NCI-H2196 treated with DMSO at 0.1 percent for 48 hours (cell line): Measurements from ENCODE around the gene ZCRB1.
"Not testable (repeated sequence)": the region's sequence is repeated elsewhere in the genome, so short reads cannot be mapped to it uniquely, and the experiment has no call there.

Experiments used
- DNase-seq: peaks from one replicate; lab custom pipeline; 2025; ENCODE audit not compliant: unreplicated experiment; lab: John Stamatoyannopoulos, UW

ZCRB1 gene, protein sequence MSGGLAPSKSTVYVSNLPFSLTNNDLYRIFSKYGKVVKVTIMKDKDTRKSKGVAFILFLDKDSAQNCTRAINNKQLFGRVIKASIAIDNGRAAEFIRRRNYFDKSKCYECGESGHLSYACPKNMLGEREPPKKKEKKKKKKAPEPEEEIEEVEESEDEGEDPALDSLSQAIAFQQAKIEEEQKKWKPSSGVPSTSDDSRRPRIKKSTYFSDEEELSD

DNA sequence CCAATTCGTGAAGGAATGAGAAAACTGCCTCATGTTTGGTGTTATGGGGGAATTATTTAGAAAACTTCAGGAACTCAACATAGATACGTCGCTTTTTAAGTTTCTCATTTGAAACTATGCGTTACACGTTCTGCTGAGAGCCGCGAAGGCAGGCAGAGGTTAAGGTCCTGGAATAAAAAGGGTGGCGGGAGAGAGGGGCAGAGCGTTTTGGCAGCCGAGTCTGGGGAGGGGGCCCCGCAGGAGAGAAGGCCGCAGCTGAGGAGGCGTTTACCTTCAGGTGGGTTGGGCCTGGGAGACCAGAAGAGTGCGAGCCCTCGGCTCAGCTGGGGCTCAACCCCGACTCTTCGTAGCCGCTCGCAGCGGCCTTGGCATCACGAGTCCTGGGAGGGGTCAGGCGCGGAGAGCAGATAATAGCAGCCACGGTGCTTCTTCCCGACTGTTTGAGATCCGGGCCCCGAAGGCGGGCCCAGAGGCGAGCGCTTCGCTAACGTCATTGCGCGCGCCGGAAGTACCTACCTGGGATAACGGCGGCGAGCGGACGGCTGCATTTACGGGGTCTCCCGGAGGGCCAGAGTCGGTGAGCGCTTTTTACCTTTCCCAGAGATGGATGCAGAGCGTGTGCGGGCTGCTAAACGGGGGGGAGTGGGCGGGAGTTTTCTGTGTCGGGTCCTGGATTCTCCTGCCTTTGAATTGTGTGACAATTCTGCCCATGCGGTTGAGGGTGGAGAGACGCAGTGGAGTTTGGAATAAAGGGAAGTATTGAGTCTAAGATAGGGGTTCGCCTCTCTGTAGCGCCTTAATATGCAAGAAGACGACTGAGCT is at the start of gene ZCRB1, which contains the start of gene PPHLN1:
TSS of gene ZCRB1 (minus strand) at position 442 of the 822 bp plus-strand sequence. CDS start 1,992 bp downstream, outside the sequence.
TSS of gene PPHLN1 (plus strand) at position 515 of the 822 bp plus-strand sequence. CDS start 9,736 bp downstream, outside the sequence.
- DNase-seq: peak; percentile 62

- no peak for DNase-seq
Observed at GRCh38 chr12:42373669-42374068, 47.8 kb upstream of the ZCRB1 start.

GRCh38 chr12:42372154-42372791 is 46.4 kb upstream of the ZCRB1 start:
- peak; percentile 26 for DNase-seq

- DNase-seq: no peak
Observed at GRCh38 chr12:42370013-42370412, 44.1 kb upstream of the ZCRB1 start.

DNA sequence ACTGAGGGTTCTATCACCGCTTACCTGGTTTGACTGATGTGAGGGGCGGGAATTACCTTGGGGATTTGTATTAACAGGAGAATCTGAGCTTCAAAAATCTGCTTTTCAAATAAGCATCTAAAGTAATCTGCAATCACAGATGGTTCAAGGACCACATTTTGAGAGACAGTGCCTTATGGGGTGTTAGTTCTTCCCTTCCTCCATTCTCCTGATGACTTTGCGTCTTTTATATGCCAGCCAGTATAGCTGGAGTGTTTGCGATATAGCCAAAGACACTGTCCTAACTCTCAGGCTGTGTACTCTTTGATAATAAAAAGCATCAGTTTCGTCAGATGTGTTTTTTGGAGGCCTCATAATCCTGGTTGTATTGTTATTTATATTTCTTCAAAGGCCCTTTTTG is 39.6 kb upstream of the ZCRB1 start:
- no peak for DNase-seq

DNA sequence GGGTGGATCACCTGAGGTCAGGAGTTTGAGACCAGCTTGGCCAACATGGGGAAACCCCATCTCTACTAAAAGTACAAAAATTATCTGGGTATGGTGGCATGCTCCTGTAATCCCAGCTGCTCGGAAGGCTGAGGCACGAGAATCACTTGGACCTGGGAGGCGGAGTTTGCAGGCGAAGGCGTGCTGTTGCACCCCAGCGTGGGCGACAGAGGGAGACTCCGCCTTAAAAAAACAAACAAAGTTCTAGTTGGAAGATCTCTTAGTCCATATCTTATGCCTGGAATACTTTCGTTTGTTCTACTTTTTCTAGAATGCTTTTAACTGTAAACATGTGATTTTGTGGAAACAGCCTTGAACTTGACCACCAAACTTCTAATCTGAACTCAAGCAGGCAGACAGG is 38.8 kb upstream of the ZCRB1 start:
- no peak for DNase-seq

GRCh38 chr12:42362647-42363260 is 36.9 kb upstream of the ZCRB1 start:
- DNase-seq: no peak

DNA sequence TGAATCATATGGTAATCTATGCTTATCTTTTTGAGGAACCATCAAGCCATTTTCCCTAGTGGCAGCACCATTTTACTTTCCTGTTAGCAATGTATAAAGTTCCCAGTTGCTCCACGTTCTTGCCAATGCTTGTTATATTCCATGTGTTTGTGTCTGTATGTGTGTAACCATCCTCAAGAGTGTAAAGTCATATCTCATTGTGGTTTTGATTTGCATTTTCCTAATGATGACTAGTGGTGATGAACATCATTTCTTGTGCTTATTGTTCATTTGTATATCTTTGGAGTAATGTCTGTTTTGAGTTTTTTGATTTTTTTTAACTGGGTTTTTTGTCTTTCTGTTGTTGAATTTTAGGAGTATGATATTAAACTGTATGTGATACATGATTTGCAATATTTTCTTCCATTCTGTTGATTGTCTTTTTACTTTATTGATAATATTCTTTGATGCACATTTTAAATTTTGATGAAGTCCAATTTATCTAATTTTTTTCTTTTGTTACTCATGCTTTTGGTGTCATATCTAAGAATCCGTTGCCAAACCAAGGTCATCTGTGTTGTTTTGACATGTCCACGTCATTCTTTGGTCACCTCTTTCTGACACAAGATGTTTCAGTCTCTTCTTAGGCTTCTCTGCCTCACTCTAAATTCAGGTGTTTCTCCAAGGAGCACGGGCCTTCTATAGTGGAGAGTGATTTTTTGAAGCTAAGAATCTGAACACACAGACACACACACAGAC is 36.2 kb upstream of the ZCRB1 start:
- no peak for DNase-seq

DNA sequence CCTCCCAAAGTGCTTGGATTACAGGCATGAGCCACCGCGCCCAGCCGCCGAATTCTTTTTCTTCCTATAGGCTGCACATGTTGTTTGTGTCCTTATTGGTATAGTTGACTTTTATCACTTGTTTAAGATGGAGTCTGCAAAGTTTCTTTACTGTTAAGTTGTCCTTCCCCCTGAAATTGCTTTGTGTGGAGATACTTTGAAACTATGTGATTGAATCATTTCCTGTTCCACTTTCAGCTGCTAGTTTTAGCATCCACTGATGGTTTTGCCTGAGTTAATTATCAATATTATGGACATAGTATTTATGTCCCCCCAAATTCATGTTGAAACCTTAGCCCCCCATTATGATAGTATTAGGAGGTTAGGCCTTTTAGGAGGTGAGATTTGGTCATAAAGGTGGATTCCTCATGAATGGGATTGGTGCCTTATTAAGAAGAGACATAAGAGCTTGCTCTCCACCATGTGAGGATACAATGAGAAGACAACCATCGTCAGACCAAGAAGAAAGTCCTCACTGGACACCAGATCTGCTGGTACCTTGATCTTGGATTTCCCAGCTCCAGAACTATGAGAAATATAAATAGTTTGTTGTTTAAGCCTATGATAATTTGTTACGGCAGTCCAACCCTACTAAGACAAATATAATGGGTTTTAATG is 35.0 kb upstream of the ZCRB1 start:
- no peak for DNase-seq

GRCh38 chr12:42356344-42356743 is 30.4 kb upstream of the ZCRB1 start:
- DNase-seq: no peak

- not testable (repeated sequence) for DNase-seq
Observed at GRCh38 chr12:42350021-42350407, 24.1 kb upstream of the ZCRB1 start.

DNA sequence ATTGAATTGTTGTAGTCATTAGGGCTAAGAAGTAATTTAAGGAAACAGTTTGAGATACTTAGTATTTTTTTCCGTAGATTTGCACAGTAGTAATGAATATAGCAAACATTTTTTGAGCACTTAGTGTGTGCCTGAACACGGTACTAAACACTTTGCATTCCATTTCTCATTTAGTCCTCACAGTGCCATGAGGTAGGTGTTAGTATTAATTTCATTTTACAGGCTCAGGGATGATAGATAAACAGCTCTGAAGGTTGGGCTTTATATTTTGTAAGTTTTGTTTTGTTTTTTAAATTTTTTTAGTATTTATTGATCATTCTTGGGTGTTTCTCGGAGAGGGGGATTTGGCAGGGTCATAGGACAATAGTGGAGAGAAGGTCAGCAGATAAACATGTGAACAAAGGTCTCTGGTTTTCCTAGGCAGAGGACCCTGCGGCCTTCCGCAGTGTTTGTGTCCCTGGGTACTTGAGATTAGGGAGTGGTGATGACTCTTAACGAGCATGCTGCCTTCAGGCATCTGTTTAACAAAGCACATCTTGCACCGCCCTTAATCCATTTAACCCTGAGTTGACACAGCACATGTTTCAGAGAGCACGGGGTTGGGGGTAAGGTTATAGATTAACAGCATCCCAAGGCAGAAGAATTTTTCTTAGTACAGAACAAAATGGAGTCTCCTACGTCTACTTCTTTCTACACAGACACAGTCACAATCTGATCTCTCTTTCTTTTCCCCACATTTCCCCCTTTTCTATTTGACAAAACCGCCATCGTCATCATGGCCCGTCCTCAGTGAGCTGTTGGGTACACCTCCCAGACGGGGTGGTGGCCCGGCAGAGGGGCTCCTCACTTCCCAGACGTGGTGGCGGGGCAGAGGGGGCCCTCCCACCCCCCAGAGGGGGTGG is 23.5 kb upstream of the ZCRB1 start:
- DNase-seq: not testable (repeated sequence)

GRCh38 chr12:42346403-42347002 is 20.6 kb upstream of the ZCRB1 start:
- no peak for DNase-seq

- no peak for DNase-seq
Observed at GRCh38 chr12:42343721-42344120, 17.8 kb upstream of the ZCRB1 start.

GRCh38 chr12:42342028-42342427 is 16.1 kb upstream of the ZCRB1 start:
- DNase-seq: no peak

GRCh38 chr12:42338280-42338679 is 12.4 kb upstream of the ZCRB1 start:
- no peak for DNase-seq

DNA sequence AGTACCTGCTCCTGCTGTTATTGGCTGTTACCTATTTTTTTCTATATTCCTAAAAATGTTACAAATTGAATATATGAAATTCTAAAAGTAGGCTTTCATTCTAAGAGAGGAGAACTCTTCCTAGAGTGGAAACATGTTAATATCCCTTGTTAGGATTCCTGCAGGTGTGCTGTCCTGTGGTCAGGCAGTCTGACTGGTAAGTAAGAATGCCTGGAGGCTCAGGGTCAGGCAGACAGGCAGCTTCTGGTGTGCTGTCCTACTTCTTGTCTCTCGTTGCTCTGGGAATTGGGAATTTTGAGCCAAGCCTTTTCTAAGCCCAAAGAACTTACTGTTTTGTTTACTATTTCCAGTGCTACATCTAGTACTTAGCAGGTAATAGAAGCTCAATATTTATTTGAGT is 10.4 kb upstream of the ZCRB1 start:
- no peak for DNase-seq

DNA sequence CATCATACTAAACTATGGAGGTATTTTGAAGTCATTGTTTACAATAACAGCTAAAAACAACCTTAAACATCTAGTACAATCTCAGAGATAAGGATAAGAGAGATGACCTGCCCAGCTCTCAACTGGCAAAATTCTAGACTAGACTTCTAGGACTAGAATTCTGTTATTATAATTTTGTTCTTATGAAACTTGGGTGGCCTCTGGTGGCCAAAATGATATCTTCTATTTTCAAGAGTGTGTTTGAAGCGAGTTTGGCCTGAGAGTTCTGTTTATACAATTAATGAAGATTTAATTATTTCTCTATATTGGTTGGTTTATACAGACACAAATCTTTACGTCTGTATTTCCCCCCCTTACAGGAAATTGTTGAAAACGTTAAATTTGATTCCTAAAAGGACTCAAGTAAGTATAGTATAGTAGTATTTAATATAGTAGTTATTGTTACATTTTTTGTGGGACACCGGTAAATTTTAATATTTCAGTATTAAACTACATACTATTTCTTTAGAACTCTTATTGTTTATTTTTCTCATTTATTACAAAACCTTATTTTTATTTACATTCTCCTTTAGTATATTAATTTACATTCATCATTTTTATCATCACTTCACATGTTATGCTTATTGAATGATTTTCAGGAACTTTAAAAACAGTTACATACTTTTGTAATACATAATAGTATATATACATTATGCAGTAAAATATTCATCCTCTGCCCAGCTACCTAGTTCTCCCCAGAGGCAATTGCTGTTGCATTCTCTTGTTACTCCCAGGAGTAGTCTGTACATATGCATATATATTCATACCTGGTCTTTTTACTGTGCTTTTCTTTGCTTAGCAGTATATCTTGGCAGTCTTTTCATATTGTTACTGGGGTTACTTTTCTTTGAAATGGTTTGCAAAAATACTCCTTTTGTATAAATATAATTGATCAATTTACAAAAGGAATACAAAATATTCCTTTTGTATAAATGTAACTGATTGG is 6.7 kb upstream of the ZCRB1 start:
- peak; percentile 5 for DNase-seq
